ENCODE measurements around the gene CD86.

DNA sequence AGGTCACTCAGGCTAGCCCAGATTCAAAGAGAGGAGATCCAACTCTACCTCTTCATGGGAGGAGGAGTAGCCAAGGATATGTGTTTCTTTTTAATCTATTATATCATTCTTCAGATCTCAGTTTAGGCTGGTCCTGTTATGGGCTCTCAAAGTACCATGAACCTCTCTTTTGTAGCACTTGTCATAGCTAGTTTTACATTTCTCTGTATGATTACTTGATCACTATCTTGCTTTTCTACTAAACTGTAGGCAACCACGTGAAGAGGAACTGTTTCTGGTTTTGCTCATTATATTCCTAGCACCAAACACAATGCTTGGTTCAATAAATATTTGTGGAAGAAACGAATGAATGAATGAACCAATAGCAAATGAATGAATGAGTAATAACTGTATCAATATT lies 29.6 kb downstream of the CD86 start:
- TF ChIP-seq, protein P1, sequence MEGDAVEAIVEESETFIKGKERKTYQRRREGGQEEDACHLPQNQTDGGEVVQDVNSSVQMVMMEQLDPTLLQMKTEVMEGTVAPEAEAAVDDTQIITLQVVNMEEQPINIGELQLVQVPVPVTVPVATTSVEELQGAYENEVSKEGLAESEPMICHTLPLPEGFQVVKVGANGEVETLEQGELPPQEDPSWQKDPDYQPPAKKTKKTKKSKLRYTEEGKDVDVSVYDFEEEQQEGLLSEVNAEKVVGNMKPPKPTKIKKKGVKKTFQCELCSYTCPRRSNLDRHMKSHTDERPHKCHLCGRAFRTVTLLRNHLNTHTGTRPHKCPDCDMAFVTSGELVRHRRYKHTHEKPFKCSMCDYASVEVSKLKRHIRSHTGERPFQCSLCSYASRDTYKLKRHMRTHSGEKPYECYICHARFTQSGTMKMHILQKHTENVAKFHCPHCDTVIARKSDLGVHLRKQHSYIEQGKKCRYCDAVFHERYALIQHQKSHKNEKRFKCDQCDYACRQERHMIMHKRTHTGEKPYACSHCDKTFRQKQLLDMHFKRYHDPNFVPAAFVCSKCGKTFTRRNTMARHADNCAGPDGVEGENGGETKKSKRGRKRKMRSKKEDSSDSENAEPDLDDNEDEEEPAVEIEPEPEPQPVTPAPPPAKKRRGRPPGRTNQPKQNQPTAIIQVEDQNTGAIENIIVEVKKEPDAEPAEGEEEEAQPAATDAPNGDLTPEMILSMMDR (IDR thresholded peaks at IDR 0.05): no peak
- TF ChIP-seq POLR2A (IDR thresholded peaks at IDR 0.05; ENCODE audit: low read length): no peak

Data from A549 (cell line).